Mammary epithelial cell (primary cell): ENCODE measurements around the gene MYLK4.

ENCODE experiments used
- EZH2 ChIP-seq: IDR thresholded peaks from 2 replicates; pipeline ENCODE4 v1.6.1; 2012; ENCODE audit warnings: low read length, inconsistent platforms, borderline replicate concordance
- TF ChIP-seq, protein P1 (sequence below), 2 donors: IDR thresholded peaks in 1 of 2; conservative IDR thresholded peaks in 1 of 2; 2 replicates each; pipeline ENCODE4 v1.5.1; 2011 to 2012; ENCODE audit warnings: inconsistent platforms in 2 of 2, low read length in 2 of 2, mild to moderate bottlenecking in 2 of 2, control low read depth in 1 of 2, low read depth in 1 of 2; ENCODE audit not compliant: insufficient read depth in 1 of 2; ENCODE audit errors: extremely low read depth in 1 of 2

DNA sequence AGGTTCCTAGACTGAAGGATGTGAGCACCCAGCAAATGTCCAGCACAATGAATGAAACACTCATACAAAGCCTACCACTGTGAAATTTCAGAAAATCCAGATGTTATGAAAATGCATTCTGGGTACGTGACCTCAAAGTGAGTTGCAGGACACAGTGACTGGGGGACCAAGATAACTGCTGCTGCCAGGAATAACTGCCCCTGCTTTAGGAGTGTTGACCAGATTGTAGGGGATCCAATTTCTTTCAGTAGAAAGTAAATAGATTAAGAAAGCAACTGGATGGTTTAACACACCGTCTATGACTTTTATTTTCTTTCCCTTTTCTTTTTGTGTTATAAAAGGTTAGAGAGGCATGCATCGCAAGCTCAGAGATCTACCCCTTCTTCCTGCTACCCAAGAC, 29.5 kb downstream of the MYLK4 start:
- TF ChIP-seq, protein P1, sequence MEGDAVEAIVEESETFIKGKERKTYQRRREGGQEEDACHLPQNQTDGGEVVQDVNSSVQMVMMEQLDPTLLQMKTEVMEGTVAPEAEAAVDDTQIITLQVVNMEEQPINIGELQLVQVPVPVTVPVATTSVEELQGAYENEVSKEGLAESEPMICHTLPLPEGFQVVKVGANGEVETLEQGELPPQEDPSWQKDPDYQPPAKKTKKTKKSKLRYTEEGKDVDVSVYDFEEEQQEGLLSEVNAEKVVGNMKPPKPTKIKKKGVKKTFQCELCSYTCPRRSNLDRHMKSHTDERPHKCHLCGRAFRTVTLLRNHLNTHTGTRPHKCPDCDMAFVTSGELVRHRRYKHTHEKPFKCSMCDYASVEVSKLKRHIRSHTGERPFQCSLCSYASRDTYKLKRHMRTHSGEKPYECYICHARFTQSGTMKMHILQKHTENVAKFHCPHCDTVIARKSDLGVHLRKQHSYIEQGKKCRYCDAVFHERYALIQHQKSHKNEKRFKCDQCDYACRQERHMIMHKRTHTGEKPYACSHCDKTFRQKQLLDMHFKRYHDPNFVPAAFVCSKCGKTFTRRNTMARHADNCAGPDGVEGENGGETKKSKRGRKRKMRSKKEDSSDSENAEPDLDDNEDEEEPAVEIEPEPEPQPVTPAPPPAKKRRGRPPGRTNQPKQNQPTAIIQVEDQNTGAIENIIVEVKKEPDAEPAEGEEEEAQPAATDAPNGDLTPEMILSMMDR (conservative IDR thresholded peaks at IDR 0.05 in 1 of 2, IDR thresholded peaks at IDR 0.05 in 1 of 2; ENCODE audit: extremely low read depth in 1 of 2, insufficient read depth in 1 of 2, low read depth in 1 of 2, low read length in 2 of 2), result no peak
- TF ChIP-seq EZH2, result no peak
